Keratinocyte (primary cell): ENCODE measurements around the gene PPP1R26. TPM values are rescaled to one million over a fixed set of nuclear protein-coding genes. Genes with fewer than 3 reads are reported as not detected.

Experiments used
- DNase-seq: peaks from one replicate; pipeline ENCODE4 v3.0.0-alpha.2; 2011; ENCODE audit warnings: low read depth, missing footprints, low spot score
- FAIRE-seq: peaks from 2 replicates; lab custom pipeline; 2011; peaks lifted over from hg19 to GRCh38; lab: Jason Lieb, UNC
- H2AFZ ChIP-seq: 2 replicates; pipeline ENCODE4 v1.6.0; 2012; ENCODE audit warnings: low read length, control low read depth, inconsistent platforms; ENCODE audit not compliant: control insufficient read depth
- H3K27ac ChIP-seq: 2 replicates; pipeline ENCODE4 v1.5.1; 2011; ENCODE audit warnings: low read length; ENCODE audit not compliant: control insufficient read depth, insufficient read depth
- H3K27me3 ChIP-seq: 3 replicates; pipeline ENCODE4 v1.6.0; 2011; ENCODE audit warnings: low read length; ENCODE audit not compliant: control insufficient read depth, insufficient read depth; ENCODE audit errors: extremely low read depth
- H3K36me3 ChIP-seq, 2 experiments: 2 replicates in 1 of 2; 3 replicates in 1 of 2; pipeline ENCODE4 v1.5.1; 2011; ENCODE audit warnings: low read length in 2 of 2, mild to moderate bottlenecking in 1 of 2; ENCODE audit not compliant: control insufficient read depth in 2 of 2, insufficient read depth in 2 of 2; ENCODE audit errors: extremely low read depth in 1 of 2
- H3K4me1 ChIP-seq: 3 replicates; pipeline ENCODE4 v1.5.1; 2011; ENCODE audit warnings: low read length; ENCODE audit not compliant: control insufficient read depth, insufficient read depth; ENCODE audit errors: extremely low read depth
- H3K4me2 ChIP-seq: 3 replicates; pipeline ENCODE4 v1.6.0; 2011; ENCODE audit warnings: low read depth, low read length; ENCODE audit not compliant: control insufficient read depth, insufficient read depth; ENCODE audit errors: extremely low read depth
- H3K4me3 ChIP-seq, 3 experiments: fragments of 200-600 bp in 1 of 3; sonication (generic) in 1 of 3; 2 replicates in 2 of 3; 3 replicates in 1 of 3; pipeline ENCODE4 v1.5.1; 2011 to 2016; ENCODE audit warnings: low read length in 3 of 3, mild to moderate bottlenecking in 3 of 3, control low read depth in 2 of 3, inconsistent platforms in 1 of 3, low read depth in 1 of 3, mixed read lengths in 1 of 3, mixed run types in 1 of 3, moderate library complexity in 1 of 3; ENCODE audit not compliant: control insufficient read depth in 2 of 3, insufficient read depth in 2 of 3; ENCODE audit errors: extremely low read depth in 1 of 3
- H3K79me2 ChIP-seq: 2 replicates; pipeline ENCODE4 v1.6.0; 2012; ENCODE audit warnings: low read length; ENCODE audit not compliant: control insufficient read depth, insufficient read depth
- H3K9ac ChIP-seq: 3 replicates; pipeline ENCODE4 v1.6.0; 2011; ENCODE audit warnings: low read length; ENCODE audit not compliant: control insufficient read depth, insufficient read depth; ENCODE audit errors: extremely low read depth
- H3K9me1 ChIP-seq: 3 replicates; pipeline ENCODE4 v1.6.0; 2011; ENCODE audit warnings: low read length; ENCODE audit not compliant: control insufficient read depth, insufficient read depth; ENCODE audit errors: extremely low read depth
- H3K9me3 ChIP-seq: 2 replicates; pipeline ENCODE4 v1.5.1; 2012; ENCODE audit warnings: low read depth, low read length; ENCODE audit not compliant: control insufficient read depth
- H4K20me1 ChIP-seq: 3 replicates; pipeline ENCODE4 v1.6.0; 2011; ENCODE audit warnings: low read length; ENCODE audit not compliant: control insufficient read depth, insufficient read depth; ENCODE audit errors: extremely low read depth
- CTCF ChIP-seq, 3 experiments: IDR thresholded peaks in 1 of 3; conservative IDR thresholded peaks in 1 of 3; optimal IDR thresholded peaks in 1 of 3; 2 replicates in 2 of 3; 3 replicates in 1 of 3; pipeline versions ENCODE3 to v1.5.1; 2011; ENCODE audit warnings: low read length in 3 of 3, mild to moderate bottlenecking in 3 of 3, moderate library complexity in 2 of 3, control low read depth in 1 of 3, inconsistent platforms in 1 of 3; ENCODE audit not compliant: insufficient read depth in 2 of 3; ENCODE audit errors: extremely low read depth in 1 of 3
- EZH2 ChIP-seq: IDR thresholded peaks from one replicate; pipeline ENCODE4 v1.6.1; 2012; ENCODE audit warnings: inconsistent platforms, mild to moderate bottlenecking, low read length, moderate library complexity
- dilution Hi-C: fragments of 300-500 bp; cut with MboI; formaldehyde crosslinking; loops from one replicate; pipeline ENCODE4 v1.7.0; 2020; ENCODE audit warnings: low sequenced_read_pairs; ENCODE audit not compliant: extremely low pct_ligation_motif_present
- polyA plus RNA-seq, 5 experiments: library from polyadenylated mRNA; depleted of rRNA in 3 of 5; stranded (reverse) in 3 of 5; stranded (forward) in 1 of 5; unstranded in 1 of 5; fragments of >200 nt; gene quantifications; 1 replicate in 1 of 5; 2 replicates in 3 of 5; 3 replicates in 1 of 5; pipeline versions ENCODE4 v1.2.1 to v1.2.3, GENCODE V29; 2011 to 2012; ENCODE audit warnings: missing spikeins in 2 of 5, low read depth in 1 of 5, low replicate concordance in 1 of 5

PPP1R26 gene
- polyA plus RNA-seq, 1 donor (not counting 4 experiments of a cell fraction or from before 2014, with no cell fraction given): 4.3 TPM

DNA sequence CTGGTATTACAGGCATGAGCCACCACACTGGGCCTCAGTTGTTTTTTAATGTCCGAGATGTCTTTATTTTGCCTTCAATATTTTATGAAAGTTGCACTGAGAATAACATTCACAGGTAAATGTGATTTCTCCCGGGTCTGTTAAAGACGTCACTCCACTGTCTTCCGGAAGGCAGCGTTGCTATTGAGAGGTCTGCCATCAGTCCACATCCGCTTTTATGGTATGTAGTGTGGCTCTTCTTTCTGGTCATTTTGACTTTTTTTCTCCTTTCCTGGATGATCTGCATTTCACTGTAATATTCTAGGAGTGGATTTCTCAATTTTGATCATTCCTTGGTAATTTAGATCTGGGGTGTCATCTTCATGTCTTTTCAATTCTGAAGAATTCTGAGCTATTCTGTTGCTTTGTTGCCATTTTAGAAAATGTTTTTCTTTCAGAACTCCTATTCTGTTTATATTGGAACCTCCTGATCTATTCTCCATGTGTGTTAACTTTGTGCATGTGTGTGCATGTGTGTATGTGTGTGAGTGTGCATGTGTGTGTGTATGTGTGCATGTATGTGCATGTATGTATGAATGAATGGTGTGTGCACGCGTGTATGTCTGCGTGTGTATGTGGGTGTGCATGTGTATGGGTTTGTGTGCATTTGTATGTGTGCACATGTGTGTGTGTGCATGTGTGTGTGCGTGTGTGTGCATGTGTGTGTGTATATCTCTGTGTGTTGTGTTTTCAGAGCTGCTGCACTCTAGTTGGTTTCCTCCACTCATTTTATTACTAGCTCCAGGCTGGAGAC is 39.8 kb downstream of the PPP1R26 start:
- no peak overlapping the region for H3K9ac ChIP-seq
- no peaks in the 10 kb centered on the region for H3K9me3 ChIP-seq
- TF ChIP-seq EZH2: no peak
- no peak for TF ChIP-seq CTCF (optimal IDR thresholded peaks at IDR 0.05 in 1 of 3, IDR thresholded peaks at IDR 0.05 in 1 of 3, conservative IDR thresholded peaks at IDR 0.05 in 1 of 3; ENCODE audit: extremely low read depth in 1 of 3, insufficient read depth in 2 of 3, low read length in 3 of 3)
- no peak overlapping the region for H3K4me2 ChIP-seq
- H3K4me1 ChIP-seq: peaks cover 2% of the 10 kb centered on the region
- no peaks in the 10 kb centered on the region for H3K36me3 ChIP-seq
- H4K20me1 ChIP-seq: no peaks in the 10 kb centered on the region
- H3K27ac ChIP-seq: no peak overlapping the region
- DNase-seq (no peak), FAIRE-seq (no peak)
- H3K27me3 ChIP-seq: peaks cover 4% of the 10 kb centered on the region
- H3K4me3 ChIP-seq: no peak overlapping the region
- H3K9me1 ChIP-seq: no peaks in the 10 kb centered on the region
- H2AFZ ChIP-seq: no peak overlapping the region
- no peaks in the 10 kb centered on the region for H3K79me2 ChIP-seq
- dilution Hi-C loops: no loop called here

- FAIRE-seq: no peak
Observed at GRCh38 chr9:135520916-135521607, 41.5 kb downstream of the PPP1R26 start, which contains the start of gene LCN1. Gene LCN1 (plus strand): TSS chr9:135521440. CDS start chr9:135521498, 58 bp downstream.

More at GRCh38 chr9:135520916-135521607, 41.5 kb downstream of the PPP1R26 start, which contains the start of gene LCN1:
- Histone ChIP-seq H3K36me3 (no peaks in the 10 kb centered on the region), H2AFZ (no peak within 1 kb of the TSS), H3K9ac (no peak within 1 kb of the TSS), H3K4me2 (no peak within 1 kb of the TSS), H3K9me3 (no peaks in the 10 kb centered on the region), H4K20me1 (no peaks in the 10 kb centered on the region), H3K27me3 (peaks cover 4% of the 10 kb centered on the region), H3K79me2 (no peaks in the 10 kb centered on the region), H3K9me1 (no peaks in the 10 kb centered on the region), H3K27ac (no peak within 1 kb of the TSS), H3K4me1 (peaks cover 2% of the 10 kb centered on the region), H3K4me3 (no peak within 1 kb of the TSS)
- TF ChIP-seq CTCF (optimal IDR thresholded peaks at IDR 0.05 in 1 of 3, IDR thresholded peaks at IDR 0.05 in 1 of 3, conservative IDR thresholded peaks at IDR 0.05 in 1 of 3; ENCODE audit: extremely low read depth in 1 of 3, insufficient read depth in 2 of 3, low read length in 3 of 3) (no peak), EZH2 (no peak)
- dilution Hi-C loops: no loop called here
- DNase-seq: no peak
